ENCODE measurements around the gene KCTD17.

Gene KCTD17

GRCh38 chr22:37088108-37088605, 36.6 kb downstream of the KCTD17 start:
- Histone ChIP-seq H3K36me3 (ENCODE audit: insufficient read depth, low read length) (no peaks in the 10 kb centered on the region), H2AFZ (ENCODE audit: low read depth, low read length) (no peak overlapping the region), H3K27me3 (ENCODE audit: insufficient read depth, low read length) (peaks cover 28% of the 10 kb centered on the region), H3K9me3 (ENCODE audit: low read length) (no peaks in the 10 kb centered on the region), H3K4me1 (ENCODE audit: insufficient read depth, low read length) (peaks cover 5% of the 10 kb centered on the region), H3K4me3 (ENCODE audit: low read length) (no peak overlapping the region)

- H3K4me1 ChIP-seq (ENCODE audit: insufficient read depth, low read length), result peaks cover 5% of the 10 kb centered on the region
- no peak overlapping the region for H2AFZ ChIP-seq (ENCODE audit: low read depth, low read length)
- peaks cover 28% of the 10 kb centered on the region for H3K27me3 ChIP-seq (ENCODE audit: insufficient read depth, low read length)
- no peak overlapping the region for H3K4me3 ChIP-seq (ENCODE audit: low read length)
- no peaks in the 10 kb centered on the region for H3K9me3 ChIP-seq (ENCODE audit: low read length)
- H3K36me3 ChIP-seq (ENCODE audit: insufficient read depth, low read length), result no peaks in the 10 kb centered on the region
Observed at GRCh38 chr22:37088750-37089408, 37.3 kb downstream of the KCTD17 start.

DNA sequence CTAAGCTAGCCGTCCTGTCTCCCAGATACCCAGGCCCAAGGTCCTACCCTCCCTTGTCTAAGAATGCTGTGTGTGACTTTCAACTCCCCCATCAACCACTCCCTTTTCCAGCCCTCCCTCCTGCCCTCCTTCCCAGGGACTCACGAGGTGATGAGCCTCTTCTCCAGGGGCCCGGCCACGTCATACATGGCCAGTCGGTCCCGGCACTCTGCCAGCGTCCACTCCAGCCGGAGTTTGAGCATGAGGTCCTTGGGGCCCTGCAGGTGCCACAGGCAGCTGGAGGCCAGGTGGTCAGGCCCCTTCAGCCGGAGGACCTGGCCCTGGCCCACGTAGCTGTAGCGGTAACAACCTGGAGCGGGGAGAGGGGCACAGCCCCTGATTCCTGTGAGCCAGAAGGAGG, 37.9 kb downstream of the KCTD17 start:
- Histone ChIP-seq H3K9me3 (ENCODE audit: low read length) (no peaks in the 10 kb centered on the region), H3K4me1 (ENCODE audit: insufficient read depth, low read length) (peaks cover 5% of the 10 kb centered on the region), H3K4me3 (ENCODE audit: low read length) (no peak overlapping the region), H3K27me3 (ENCODE audit: insufficient read depth, low read length) (peaks cover 25% of the 10 kb centered on the region), H2AFZ (ENCODE audit: low read depth, low read length) (no peak overlapping the region), H3K36me3 (ENCODE audit: insufficient read depth, low read length) (no peaks in the 10 kb centered on the region)

- Histone ChIP-seq H3K4me3 (ENCODE audit: low read length) (no peak overlapping the region), H3K27me3 (ENCODE audit: insufficient read depth, low read length) (peaks cover 17% of the 10 kb centered on the region), H3K4me1 (ENCODE audit: insufficient read depth, low read length) (peaks cover 5% of the 10 kb centered on the region)
Observed at GRCh38 chr22:37090920-37091695, 39.6 kb downstream of the KCTD17 start.

GRCh38 chr22:37091994-37092393, 40.5 kb downstream of the KCTD17 start:
- Histone ChIP-seq H2AFZ (ENCODE audit: low read depth, low read length) (no peak overlapping the region), H3K27me3 (ENCODE audit: insufficient read depth, low read length) (peaks cover 12% of the 10 kb centered on the region), H3K9me3 (ENCODE audit: low read length) (no peaks in the 10 kb centered on the region), H3K4me3 (ENCODE audit: low read length) (no peak overlapping the region), H3K36me3 (ENCODE audit: insufficient read depth, low read length) (no peaks in the 10 kb centered on the region), H3K4me1 (ENCODE audit: insufficient read depth, low read length) (peaks cover 5% of the 10 kb centered on the region)

More at GRCh38 chr22:37090920-37091695, 39.6 kb downstream of the KCTD17 start:
- Histone ChIP-seq H3K9me3 (ENCODE audit: low read length) (no peaks in the 10 kb centered on the region), H3K36me3 (ENCODE audit: insufficient read depth, low read length) (no peaks in the 10 kb centered on the region), H2AFZ (ENCODE audit: low read depth, low read length) (no peak overlapping the region)

DNA sequence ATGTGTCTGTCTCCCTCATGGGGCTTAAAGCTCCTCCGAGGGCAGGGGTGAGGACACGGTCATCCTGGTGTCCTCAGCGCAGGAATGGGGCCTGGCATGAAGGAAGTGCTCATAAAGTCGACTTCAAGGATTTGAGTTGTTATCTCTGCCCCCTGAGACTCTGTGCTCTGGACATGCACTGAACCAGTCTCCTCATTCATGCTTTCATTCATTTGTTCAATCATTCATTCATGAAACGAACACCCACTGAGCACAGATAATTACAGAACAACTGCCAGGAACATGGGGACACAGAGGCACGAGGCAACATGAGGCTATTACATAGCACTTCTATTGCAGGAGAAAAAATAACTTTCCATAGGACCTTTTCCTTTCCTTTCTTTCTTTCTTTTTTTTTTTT, 41.5 kb downstream of the KCTD17 start:
- peaks cover 5% of the 10 kb centered on the region for H3K4me1 ChIP-seq (ENCODE audit: insufficient read depth, low read length)
- H3K27me3 ChIP-seq (ENCODE audit: insufficient read depth, low read length), result peaks cover 14% of the 10 kb centered on the region
- H2AFZ ChIP-seq (ENCODE audit: low read depth, low read length), result no peak overlapping the region
- H3K9me3 ChIP-seq (ENCODE audit: low read length), result no peaks in the 10 kb centered on the region
- no peaks in the 10 kb centered on the region for H3K36me3 ChIP-seq (ENCODE audit: insufficient read depth, low read length)
- H3K4me3 ChIP-seq (ENCODE audit: low read length), result no peak overlapping the region

GRCh38 chr22:37094239-37094638, 42.7 kb downstream of the KCTD17 start:
- Histone ChIP-seq H3K4me1 (ENCODE audit: insufficient read depth, low read length) (peaks cover 5% of the 10 kb centered on the region), H3K27me3 (ENCODE audit: insufficient read depth, low read length) (peaks cover 14% of the 10 kb centered on the region), H3K36me3 (ENCODE audit: insufficient read depth, low read length) (no peaks in the 10 kb centered on the region), H2AFZ (ENCODE audit: low read depth, low read length) (no peak overlapping the region), H3K4me3 (ENCODE audit: low read length) (no peak overlapping the region), H3K9me3 (ENCODE audit: low read length) (no peaks in the 10 kb centered on the region)

DNA sequence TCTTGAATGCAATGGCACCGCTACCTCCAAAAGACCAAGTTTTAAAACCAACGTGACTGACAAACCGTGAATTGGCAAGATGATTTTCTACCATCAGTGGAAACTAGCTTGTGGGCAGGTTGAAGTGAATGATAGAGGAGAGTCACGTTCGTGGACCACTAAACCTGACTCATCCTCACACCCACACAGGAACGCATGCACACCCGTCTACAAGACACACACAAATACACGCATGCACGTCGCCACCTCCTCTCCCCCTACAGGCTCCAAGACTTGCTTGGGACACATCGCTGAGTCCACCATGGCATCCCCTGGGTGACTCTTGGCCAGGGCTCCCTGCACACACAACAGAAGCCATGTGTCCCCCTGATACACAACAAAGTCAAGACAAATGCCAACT, 43.6 kb downstream of the KCTD17 start:
- H3K9me3 ChIP-seq (ENCODE audit: low read length), result no peaks in the 10 kb centered on the region
- peaks cover 17% of the 10 kb centered on the region for H3K27me3 ChIP-seq (ENCODE audit: insufficient read depth, low read length)
- H3K36me3 ChIP-seq (ENCODE audit: insufficient read depth, low read length), result no peaks in the 10 kb centered on the region
- H3K4me1 ChIP-seq (ENCODE audit: insufficient read depth, low read length), result peaks cover 5% of the 10 kb centered on the region
- H3K4me3 ChIP-seq (ENCODE audit: low read length), result no peak overlapping the region
- H2AFZ ChIP-seq (ENCODE audit: low read depth, low read length), result no peak overlapping the region

DNA sequence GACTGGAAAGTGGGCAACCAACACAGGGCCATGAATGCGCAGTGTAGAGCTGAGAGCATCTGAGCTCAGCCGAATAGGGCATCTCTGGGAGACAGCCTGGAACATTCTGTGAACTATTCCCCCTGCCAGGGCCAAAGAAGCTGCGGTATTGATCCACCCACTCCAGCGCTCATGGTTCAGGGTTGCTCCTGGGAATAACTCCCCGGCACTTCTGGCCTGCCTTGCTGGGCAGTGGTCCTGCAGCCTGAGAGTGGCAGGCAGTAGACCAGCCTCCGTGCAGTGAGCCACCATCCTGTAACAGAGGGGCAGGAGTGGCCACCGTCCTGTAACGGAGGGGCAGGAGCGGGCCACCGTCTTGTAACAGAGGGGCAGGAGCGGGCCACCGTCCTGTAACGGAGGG, 45.8 kb downstream of the KCTD17 start:
- no peak overlapping the region for H2AFZ ChIP-seq (ENCODE audit: low read depth, low read length)
- H3K36me3 ChIP-seq (ENCODE audit: insufficient read depth, low read length), result no peaks in the 10 kb centered on the region
- H3K9me3 ChIP-seq (ENCODE audit: low read length), result no peaks in the 10 kb centered on the region
- H3K4me3 ChIP-seq (ENCODE audit: low read length), result no peak overlapping the region
- H3K4me1 ChIP-seq (ENCODE audit: insufficient read depth, low read length), result no peaks in the 10 kb centered on the region
- peaks cover 29% of the 10 kb centered on the region for H3K27me3 ChIP-seq (ENCODE audit: insufficient read depth, low read length)

DNA sequence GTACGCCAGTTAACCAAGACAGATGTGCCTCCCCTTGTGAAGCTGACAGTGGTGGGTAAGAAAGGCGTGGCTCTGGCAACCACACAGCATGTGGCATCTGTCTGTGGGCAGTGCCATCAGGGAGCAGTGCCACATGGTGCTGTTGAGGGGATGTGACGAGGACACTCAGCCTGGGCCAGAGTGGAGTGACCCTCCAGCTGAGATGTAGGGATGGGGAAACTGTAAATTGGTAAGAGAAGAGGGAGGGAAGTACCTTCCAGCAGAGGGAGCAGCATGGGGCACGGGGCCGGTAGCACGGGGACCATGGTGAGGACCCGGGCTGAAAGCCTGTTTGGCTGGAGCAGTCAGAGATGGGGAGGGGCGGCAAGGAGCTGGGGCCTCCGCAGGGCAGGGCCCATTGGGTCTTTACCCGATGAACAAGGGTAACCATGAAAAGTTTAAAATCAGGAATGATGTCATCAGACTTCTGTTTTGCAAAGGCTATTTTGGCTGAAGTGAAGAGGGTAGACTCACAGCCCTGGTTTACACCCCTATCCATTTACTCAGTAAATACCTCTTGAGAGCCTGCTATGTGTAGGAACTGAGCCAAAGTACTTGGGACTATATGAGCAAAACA, 47.5 kb downstream of the KCTD17 start:
- no peaks in the 10 kb centered on the region for H3K36me3 ChIP-seq (ENCODE audit: insufficient read depth, low read length)
- H2AFZ ChIP-seq (ENCODE audit: low read depth, low read length), result no peak overlapping the region
- H3K4me1 ChIP-seq (ENCODE audit: insufficient read depth, low read length), result no peaks in the 10 kb centered on the region
- H3K9me3 ChIP-seq (ENCODE audit: low read length), result no peaks in the 10 kb centered on the region
- H3K4me3 ChIP-seq (ENCODE audit: low read length), result no peak overlapping the region
- H3K27me3 ChIP-seq (ENCODE audit: insufficient read depth, low read length), result peaks cover 29% of the 10 kb centered on the region

DNA sequence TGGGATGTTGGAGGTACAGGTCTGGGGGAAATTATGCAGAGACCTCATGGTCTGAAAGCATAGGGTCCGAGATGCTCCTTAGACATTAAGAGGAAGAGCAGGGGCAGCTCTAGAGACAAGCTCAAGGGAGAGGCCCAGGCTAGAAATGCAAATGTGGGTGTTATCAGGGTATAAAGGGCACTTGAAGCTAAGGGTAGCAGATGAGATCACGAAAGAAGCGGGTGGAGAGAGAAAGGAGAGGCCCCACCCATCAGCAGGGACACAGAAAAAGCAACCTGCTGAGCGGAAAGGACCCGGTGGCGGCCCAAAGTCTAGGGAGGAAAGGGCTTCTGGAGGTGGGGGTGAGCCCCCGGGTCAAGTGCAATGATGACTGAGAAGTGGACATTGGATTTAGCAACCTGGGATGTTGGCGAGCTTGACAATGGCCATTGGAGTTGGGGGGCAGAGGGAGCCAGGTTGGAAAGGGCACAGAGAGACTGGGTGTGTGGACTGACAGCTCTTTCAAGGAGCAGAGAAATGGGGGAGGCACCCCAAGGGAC, 49.1 kb downstream of the KCTD17 start:
- H3K36me3 ChIP-seq (ENCODE audit: insufficient read depth, low read length), result no peaks in the 10 kb centered on the region
- H3K4me3 ChIP-seq (ENCODE audit: low read length), result no peak overlapping the region
- H3K4me1 ChIP-seq (ENCODE audit: insufficient read depth, low read length), result no peaks in the 10 kb centered on the region
- H3K27me3 ChIP-seq (ENCODE audit: insufficient read depth, low read length), result peaks cover 25% of the 10 kb centered on the region
- H2AFZ ChIP-seq (ENCODE audit: low read depth, low read length), result no peak overlapping the region
- H3K9me3 ChIP-seq (ENCODE audit: low read length), result no peaks in the 10 kb centered on the region

- H3K36me3 ChIP-seq (ENCODE audit: insufficient read depth, low read length), result no peaks in the 10 kb centered on the region
- peaks cover 28% of the 10 kb centered on the region for H3K27me3 ChIP-seq (ENCODE audit: insufficient read depth, low read length)
- H3K4me3 ChIP-seq (ENCODE audit: low read length), result no peak overlapping the region
- no peak overlapping the region for H2AFZ ChIP-seq (ENCODE audit: low read depth, low read length)
- H3K9me3 ChIP-seq (ENCODE audit: low read length), result no peaks in the 10 kb centered on the region
- no peaks in the 10 kb centered on the region for H3K4me1 ChIP-seq (ENCODE audit: insufficient read depth, low read length)
Observed at GRCh38 chr22:37101311-37102066, 49.9 kb downstream of the KCTD17 start.
